ENCODE results near the gene NRIP1.
"Not testable (repeated sequence)": the region's sequence is repeated elsewhere in the genome, so short reads cannot be mapped to it uniquely, and the experiment has no call there.

Gene NRIP1

DNA sequence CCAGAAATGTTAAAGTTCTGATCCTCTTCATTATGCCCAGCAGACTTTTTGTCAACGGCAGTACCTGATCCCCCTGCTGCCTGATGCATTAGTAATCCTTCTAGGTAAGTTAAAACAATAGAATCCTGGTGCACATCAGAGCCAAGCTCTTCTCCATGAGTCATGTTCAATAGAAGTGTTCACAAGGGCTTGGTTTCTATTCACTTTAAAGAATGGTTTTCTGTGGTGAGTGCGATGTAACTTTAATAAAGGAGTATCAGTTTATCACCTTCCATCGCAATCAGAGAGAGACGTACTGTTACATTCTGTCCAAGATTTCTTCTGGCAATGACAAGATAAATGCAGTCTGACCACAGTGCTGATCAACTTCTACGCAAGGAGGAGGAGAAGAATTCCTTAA, 96.8 kb downstream of the NRIP1 start:
- no peak for DNase-seq

DNA sequence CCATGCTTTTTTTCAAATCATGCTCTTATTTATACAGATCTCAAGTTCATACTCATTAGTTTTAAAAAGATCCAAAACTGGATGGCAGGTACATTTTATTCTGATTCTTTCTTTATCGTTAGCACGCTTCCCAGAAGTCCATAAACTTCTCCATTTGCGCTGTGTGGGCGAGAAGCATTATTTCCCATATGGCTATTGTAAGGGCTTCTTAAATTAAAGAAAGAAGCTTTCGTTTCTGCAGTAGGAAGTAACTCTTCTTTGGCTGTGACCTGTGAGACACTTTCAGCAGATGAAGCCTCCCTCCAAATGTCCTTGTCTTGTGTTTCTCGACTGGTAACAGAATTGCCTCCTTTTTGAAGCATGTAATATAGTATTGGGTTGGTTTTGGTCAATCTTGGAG, 100.2 kb downstream of the NRIP1 start:
- DNase-seq: no peak

DNA sequence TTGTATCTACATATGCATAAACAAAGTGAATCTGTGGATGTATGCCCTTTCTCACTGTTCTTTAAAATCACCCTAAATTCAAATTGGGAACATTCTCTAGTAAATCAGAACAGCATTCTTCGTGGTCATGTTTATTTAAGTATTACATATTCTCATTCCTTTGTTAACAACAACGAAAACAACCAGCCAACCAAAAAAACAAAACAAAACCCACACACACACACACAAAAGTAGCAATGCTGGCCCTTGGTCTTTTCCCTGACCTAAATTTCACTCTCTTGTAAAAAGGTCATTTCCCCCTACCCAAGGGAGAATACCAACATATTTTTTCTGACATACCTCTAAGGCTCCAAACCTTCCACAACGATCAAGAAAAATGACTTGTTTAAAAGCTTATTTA, 102.6 kb downstream of the NRIP1 start:
- no peak for DNase-seq

DNA sequence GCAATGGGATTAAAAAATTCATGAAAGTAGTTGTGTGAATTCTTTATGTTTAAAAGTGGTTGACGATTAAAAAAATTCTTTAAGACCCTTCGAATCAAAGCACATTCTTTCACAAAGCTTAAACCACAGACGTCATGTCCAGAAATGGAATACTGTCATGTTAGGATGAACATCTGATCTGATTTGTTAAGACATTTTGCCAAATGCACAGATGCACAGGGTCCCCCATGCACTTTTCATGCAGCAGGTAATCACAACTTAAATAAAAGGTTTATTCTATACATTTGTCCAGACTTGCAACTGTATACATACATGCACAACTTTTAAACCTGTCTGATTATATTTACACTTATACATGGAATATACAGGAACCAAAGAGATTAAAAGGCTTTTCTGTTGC, 103.3 kb downstream of the NRIP1 start:
- no peak for DNase-seq

DNA sequence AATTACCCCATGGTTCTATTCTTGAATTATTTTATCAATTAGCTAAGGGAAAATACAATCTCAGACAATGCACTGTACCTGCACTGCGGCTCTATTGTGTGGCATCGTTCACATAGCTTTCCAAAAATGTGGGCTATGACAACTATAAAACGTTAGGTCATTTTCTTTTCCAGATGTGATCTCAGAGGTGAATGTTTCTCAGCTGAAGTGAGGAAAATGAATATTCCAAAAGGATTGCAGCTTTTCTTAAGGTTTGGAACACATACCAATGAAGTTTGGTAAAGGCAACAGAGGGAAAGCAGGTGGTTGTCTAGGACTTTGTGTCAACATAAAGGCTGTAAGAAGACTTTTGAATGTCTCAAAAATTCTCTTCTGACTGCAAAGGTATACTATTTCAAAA, 105.5 kb downstream of the NRIP1 start:
- no peak for DNase-seq

DNA sequence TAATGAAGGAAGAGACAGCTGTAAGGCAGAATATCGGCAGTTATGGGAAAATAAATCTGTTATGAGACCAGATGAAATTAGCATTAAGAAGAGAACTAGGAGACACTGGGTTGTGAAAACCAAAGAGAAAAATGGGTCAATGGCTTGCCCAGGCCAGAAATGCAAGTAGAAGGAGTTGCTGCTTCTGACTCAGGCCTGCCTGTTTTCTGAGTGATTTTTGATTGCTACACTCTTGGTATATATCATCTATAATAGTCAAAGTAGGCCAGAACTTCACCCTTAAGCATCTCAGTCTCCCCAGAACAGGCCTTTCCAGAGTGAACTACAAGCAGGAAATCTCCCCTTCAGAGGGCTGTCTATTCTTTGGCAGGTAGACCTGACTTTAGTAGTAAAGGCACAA, 107.0 kb downstream of the NRIP1 start:
- no peak for DNase-seq

DNA sequence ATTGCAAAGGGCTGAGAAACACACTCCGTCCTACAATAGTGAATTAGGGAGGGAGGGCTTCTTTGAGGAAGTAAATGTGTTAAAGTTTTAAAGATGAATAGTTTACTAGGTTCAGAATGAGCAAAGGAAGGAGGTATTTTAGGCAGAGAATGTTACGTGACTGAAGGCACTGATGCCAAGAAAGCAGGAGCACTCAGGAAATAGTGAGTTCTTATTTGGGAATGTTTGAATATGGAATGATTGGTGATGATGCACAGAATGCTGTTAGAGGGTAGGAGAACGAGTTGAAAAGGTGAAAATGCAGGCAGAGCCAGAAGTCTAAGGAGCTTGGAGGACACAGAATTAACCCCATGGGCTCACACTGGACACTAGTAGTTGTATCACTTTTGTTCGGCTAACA, 108.0 kb downstream of the NRIP1 start:
- DNase-seq: no peak

DNA sequence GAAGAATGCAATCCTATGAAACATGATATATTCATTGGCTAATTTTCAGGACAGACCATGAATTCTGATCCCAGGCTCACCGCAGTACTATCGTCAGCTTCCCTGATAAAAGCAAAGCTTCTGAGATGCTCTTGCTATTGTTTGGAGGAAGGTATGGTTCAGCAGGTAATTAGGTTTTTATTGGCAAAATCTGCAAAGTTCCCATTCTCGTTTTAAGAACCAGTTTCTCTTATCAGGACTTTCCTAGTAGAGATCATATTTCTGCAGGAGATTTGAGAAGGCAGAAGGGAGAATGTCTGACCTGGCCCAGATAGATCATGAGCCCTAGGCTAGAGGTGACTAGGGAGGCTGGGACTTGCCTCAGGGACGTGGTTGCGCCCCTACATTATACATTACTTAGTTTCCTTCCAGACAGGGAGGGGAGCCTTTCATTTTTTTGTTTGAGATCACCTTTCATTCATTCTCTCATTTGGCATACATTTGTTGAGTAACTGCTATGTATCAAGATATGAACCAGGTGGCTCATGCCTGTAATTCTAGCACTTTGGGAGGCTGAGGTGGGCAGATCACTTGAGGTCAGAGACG, 108.8 kb downstream of the NRIP1 start:
- DNase-seq: no peak

DNA sequence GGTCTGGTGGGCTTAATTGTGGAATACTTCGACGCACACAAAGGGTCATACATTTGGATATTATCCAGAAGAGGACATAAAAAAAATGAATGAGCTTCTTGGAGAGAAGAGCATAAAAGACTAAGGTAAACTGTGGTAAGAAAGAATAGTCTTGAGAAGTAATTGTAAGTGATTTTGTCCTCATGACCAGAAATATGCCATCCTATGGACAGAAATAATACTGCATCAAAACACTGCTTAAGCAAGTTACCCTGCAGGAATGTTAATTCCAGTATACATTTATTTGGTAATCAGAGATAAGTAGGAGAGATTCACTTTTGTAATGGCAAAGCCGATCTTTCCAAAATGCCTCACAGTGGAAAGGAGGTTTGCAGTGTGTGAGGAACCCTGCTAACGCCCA, 111.9 kb downstream of the NRIP1 start:
- DNase-seq: no peak

DNA sequence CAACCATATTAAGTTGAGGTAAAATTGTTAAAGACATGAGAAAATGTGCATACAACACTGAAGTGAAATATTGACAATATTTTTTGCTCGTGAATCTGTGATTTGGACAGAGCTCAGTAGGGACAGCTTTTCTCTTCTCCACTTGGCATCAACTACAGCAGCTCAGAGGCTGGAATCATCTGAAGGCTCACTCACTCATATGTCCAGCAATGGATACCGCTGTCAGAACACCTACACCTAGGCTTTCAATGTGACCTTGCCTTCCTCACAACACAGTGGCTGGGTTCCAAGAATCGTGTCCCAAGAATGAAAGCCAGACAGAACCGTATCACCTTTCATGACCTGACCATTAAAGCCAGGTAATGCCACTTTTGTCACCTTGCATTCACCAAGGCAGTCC, 115.2 kb downstream of the NRIP1 start:
- DNase-seq: no peak

DNA sequence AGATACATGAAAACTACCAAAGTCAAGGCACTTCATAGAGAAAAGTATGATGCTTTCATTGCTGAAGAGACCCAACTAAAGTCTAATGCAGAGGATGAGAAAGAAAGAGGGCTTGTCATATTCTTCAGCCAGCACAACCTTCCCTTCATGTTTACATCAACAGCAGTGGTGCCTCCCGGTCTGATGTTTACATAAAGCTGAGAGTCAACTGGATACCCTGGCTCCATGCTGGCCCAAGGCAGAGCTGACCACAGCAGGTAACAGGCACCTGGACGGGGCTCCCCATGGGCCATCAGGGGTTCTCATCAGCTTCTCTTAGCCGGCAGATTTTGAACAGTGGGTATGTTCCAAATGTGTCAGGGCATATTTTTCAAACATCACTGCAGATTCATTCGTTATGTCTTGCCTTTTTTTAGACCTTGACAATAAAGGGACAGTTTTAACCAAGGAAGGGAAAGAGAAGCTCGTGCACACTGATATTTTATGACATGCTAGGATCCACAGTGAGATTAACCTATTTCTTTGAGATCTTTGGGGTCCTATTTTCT, 117.1 kb downstream of the NRIP1 start:
- DNase-seq: no peak

DNA sequence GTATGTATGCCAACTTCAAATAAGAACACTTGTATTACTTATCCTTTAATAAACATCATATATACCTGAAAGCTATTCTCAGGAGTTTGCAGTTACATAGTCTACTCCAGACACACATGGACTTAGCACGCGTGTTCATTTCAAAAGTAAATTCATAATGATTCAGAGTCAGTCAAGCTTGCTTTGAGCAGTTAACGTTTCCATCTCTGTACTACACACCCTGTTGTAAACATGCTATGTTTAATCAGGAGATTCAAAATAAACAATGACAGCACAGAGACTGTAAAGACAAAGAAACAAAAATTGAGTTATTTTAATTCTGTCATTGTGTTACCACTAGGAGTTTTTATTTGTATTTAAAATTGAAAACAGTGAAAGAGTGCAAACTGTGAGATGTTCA, 119.6 kb downstream of the NRIP1 start:
- no peak for DNase-seq

DNA sequence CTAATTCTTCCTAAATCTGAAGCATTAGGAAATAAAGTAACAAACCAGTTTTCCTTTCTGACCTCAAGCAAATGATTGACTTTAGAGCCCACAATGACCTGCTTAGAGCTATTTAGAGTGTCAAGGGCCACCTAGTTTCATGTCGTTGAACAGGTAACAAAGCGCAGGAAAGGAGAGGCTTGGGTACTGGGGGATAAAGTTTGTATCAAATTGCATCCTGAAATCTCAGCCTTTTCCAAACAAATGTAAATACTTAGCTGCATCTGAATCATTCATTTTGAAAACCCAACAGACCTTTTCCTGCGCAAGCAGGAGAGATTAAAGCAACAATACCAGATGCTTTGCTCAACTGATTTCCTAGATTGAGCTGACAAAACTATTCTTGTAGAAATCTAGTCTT, 121.2 kb downstream of the NRIP1 start:
- DNase-seq: no peak

DNA sequence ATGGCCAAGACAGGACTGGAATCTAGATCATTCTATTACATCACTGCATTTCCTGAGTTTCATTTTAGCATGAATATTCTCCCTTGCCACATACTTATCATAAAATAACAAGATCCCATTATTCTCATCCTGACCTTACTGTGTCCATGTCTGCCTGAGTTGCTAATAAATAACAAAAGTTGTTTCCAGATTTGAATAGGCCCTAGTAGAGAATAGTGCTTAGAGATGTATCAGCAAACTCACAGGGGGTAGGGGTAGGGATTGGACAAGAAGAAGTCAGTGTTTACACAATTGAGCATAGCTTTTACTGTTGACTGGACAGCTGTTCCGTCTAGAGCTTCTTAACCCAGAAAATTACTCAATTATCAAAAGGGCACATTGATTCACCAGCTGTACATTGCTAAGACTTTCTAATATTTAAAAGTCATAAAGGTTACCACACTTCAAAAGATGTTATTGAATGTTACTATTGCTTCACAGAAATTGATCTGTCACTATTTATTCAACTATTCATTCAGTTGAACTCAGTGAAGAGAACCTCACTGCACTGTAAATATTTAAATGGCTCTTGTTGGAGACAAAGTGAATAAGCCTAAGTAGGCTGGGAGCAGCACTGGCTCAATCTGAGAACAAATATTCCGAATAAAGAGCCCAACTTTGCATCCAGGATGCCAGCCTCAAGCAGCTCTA, 121.9 kb downstream of the NRIP1 start:
- DNase-seq: no peak

DNA sequence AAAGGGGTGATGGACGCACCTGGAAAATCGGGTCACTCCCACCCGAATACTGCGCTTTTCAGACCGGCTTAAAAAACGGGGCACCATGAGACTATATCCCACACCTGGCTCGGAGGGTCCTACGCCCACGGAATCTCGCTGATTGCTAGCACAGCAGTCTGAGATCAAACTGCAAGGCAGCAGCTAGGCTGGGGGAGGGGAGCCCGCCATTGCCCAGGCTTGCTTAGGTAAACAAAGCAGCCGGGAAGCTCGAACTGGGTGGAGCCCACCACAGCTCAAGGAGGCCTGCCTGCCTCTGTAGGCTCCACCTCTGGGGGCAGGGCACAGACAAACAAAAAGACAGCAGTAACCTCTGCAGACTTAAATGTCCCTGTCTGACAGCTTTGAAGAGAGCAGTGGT, 137.5 kb downstream of the NRIP1 start:
- not testable (repeated sequence) for DNase-seq

DNA sequence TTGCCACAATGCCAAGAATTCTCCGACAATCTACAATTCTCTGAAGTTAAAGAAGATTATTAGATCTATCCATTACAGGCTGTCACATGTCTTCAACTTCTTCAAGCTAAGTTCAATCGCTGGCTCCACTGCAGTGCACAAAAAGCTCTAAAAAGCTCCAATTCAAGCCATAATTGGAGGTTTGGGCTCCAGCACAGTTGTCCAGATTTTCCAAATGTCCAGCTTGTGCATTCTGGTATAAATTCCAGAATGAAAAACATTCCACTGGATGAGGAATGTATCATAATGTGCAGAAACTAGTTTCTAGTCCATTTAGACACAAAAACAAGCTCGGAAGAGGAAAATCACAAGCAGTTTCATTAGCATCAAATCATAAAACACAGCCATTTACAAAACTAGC, 138.6 kb downstream of the NRIP1 start:
- no peak for DNase-seq

DNA sequence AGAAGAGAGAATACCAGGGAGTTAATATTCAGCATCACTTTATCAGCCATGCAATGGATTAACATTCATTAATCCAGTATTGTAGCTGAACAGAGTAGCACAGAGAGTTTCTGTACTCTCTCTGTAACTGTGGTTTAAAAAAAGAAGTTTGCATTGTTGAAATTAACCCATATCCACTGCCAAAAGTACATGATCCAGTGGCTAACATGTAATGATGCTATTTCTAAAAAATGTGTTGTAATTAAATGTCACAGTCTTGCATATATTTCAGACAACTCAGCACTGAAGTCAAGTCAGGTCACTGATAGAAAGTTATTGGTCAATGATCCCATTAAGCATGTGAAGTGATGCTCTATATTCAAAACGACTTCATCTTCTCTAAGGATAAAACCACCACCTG, 141.3 kb downstream of the NRIP1 start:
- DNase-seq: no peak

DNA sequence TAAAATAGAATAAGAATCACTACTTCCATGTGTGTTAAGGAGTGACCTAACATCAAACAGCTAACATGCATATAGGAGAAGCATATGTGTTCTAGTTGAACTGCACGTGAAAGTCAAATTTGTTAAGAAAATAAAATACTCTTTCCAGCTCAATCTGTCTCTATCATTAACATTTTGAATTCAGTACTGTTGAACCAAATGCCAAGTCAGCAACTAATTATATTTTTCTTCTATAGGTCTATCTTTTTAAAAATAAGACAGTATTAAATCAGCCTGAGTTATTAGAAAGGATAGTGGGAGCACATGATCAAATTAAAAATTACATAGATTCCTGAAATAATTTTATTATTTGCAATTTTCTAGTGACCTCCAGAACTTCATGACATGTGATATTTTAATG, 141.8 kb downstream of the NRIP1 start:
- DNase-seq: no peak

DNA sequence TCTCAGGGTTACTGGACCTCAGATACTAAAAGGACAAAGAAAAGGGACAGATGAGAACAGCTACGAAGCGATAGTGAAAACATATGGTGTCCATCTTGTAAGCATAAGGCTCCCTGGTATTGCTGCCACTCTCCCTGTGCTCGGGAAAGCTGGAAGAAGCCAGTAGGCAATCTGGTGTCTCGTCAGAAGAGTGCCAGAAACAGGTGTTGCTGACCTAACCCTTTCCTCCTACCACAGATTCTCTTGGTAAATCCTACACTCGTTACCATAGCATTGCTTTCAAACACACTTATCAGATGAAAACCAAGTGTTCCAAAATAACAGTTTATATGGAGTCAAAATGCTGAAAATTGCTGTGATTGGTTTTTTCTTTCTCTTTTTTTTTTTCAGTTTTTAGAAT, 146.3 kb downstream of the NRIP1 start:
- DNase-seq: no peak

DNA sequence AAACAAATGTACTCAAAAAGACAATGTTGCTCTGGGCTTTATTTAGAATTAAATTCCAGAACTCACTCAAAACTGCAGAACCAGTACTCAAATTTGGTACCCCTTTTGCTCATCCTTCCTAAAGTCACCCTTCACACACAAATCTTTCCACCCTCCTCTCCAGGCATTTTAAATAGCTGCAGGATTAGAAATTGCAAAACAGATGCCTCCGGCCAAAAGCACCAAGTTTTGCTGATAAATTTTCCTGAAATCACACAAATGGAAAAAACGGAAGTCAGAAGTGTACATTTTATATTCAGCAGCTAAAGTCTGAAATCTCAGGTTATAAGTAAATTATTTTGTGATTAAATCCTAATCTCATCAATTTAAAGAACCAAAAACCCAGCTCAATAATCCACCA, 147.0 kb downstream of the NRIP1 start:
- no peak for DNase-seq

DNA sequence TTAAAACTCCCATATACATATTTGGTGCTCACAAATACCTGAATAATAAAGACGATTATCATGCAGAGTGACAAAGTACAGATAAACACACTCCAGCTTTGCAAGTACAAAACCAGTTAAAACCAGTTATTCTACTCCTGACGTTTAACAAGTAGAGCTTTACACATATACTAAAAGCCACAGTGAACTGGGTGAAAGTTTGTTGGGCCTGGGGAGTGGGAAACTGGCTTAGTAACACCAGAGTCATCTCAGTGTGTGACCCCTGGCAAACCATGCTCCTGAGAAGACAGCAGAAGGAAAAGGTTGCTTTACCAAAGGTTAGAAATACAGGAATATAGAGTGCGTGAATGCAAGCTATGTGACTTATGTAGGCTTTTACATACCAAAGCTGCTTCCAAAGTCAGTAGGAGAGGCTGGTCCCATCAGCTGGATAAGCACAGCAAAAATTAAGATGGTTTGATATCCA, 148.1 kb downstream of the NRIP1 start:
- DNase-seq: no peak

DNA sequence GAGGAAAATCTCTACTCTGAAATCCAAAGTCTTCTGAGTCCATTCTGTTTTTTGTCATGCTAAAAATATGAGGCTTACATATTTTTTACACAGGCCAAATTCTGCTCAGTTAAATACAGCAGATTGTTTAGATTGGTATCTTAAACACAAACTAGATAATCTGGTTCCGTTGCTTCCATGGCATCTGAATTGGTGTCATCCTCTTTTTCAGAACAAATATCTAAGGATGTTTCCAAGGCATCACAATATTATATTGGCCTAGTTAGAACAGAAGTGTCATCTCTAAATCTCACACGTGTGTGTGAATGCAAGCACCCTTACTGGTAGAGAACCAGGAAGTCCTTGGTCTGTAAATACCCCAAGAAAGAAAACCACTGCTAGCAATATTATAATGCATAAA, 151.2 kb downstream of the NRIP1 start:
- no peak for DNase-seq

DNA sequence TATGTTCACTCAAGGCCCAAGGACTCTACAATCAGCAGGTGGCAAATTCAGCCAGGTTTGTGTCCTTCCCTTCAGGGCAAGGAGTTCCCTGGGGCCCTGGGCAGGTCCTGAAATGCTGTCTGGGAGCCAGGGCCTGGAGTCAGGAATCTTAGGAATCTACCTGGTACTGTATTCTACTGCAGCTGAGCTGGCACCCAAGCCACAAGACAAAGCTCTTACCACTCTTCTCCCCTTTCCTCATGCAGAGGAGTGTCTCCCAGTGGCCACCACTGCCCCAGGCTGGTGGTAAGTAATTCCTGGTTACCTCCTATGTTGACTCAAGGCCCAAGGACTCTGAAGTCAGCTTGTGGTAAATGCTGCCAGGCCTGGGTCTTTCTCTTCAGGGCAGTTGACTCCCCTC, 153.4 kb downstream of the NRIP1 start:
- no peak for DNase-seq
